NB4 (cell line): ENCODE measurements around the gene POPDC2.
A peak's percentile ranks its signal among the peaks of the same experiment; 100 is the strongest.
"Not testable (repeated sequence)": the region's sequence is repeated elsewhere in the genome, so short reads cannot be mapped to it uniquely, and the experiment has no call there.

Source experiments
- DNase-seq: peaks from one replicate; pipeline ENCODE4 v3.0.0; 2010; ENCODE audit warnings: low read depth
- H3K4me3 ChIP-seq: one replicate; pipeline ENCODE4 v1.5.1; 2011; ENCODE audit warnings: mild to moderate bottlenecking, low read depth, low read length, moderate library complexity
- MYC ChIP-seq: IDR thresholded peaks from 2 replicates; pipeline ENCODE4 v1.6.1; 2011; ENCODE audit warnings: low read depth, low read length
- POLR2A ChIP-seq: IDR thresholded peaks from 2 replicates; pipeline ENCODE4 v1.6.1; 2011; ENCODE audit warnings: mild to moderate bottlenecking; ENCODE audit not compliant: insufficient read length; ENCODE audit errors: extremely low read depth
- TF ChIP-seq, protein P1 (sequence below): IDR thresholded peaks from one replicate; pipeline ENCODE4 v1.5.1; 2012; ENCODE audit warnings: low read depth, low read length
- TF ChIP-seq, protein P2 (sequence below): IDR thresholded peaks from 2 replicates; pipeline ENCODE4 v1.6.1; 2011; ENCODE audit warnings: low read depth, low read length

Gene POPDC2

DNA sequence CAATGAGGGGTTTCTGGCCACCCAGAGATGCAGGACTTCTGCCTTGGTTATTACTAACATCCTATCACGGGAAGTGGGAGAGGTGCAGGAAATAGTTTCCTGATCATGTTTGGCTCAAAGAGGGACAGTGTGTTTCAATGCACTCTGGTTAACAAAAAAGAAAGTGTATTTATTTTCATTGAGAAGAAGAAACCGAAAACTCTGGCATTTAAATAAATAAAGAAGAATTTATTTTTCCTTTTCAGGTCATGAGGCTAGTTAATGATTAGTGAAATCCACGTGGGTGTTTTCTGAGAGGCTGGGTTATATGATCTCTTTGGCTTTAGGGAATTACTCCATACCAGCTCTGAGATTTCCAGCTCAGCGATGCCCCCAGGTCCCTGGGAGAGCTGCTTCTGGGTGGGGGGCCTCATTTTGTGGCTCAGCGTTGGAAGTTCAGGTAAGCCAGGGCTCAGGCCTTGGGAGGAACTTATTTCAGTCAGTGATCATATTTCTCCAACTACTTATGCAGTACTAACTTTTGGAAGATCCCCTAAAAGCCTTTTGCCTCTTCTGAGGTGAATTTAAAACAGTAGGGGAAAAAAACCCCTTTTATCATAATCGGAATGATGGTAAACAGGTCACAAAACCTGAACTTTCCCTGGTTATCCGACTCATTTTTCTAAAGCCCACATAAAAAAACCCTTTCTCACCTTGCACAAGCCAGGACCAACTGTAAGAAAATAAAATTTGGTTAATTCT lies 62.7 kb downstream of the POPDC2 start, which contains the start of gene PLA1A:
Gene PLA1A (plus strand): TSS at position 338 of the 741 bp plus-strand sequence. CDS start 29 bp downstream, at position 367.
- no peak within 1 kb of the TSS for H3K4me3 ChIP-seq
- TF ChIP-seq MYC (no peak), POLR2A (no peak)
- TF ChIP-seq, protein P1, sequence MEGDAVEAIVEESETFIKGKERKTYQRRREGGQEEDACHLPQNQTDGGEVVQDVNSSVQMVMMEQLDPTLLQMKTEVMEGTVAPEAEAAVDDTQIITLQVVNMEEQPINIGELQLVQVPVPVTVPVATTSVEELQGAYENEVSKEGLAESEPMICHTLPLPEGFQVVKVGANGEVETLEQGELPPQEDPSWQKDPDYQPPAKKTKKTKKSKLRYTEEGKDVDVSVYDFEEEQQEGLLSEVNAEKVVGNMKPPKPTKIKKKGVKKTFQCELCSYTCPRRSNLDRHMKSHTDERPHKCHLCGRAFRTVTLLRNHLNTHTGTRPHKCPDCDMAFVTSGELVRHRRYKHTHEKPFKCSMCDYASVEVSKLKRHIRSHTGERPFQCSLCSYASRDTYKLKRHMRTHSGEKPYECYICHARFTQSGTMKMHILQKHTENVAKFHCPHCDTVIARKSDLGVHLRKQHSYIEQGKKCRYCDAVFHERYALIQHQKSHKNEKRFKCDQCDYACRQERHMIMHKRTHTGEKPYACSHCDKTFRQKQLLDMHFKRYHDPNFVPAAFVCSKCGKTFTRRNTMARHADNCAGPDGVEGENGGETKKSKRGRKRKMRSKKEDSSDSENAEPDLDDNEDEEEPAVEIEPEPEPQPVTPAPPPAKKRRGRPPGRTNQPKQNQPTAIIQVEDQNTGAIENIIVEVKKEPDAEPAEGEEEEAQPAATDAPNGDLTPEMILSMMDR: no peak
- TF ChIP-seq, protein P2, sequence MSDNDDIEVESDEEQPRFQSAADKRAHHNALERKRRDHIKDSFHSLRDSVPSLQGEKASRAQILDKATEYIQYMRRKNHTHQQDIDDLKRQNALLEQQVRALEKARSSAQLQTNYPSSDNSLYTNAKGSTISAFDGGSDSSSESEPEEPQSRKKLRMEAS: no peak
- DNase-seq: no peak

DNA sequence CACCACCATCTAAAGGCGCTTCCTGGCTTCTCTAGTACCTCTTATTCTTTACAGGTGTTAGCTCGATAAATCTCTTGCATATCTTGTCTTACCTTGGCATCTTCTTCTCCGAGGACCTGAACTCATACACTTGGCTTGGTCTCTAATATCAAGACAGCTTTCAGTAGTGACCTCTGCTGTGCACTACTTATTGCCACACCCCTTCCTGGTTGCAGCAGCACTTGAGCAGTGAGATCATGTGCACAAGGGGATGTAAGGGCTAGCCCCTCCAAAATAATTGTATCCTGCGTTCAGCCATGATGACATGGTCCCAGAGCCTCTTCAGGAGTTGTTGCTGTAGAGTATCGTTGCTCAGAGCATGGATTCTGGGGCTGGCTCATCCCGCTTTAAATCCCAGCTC lies 64.0 kb downstream of the POPDC2 start:
- H3K4me3 ChIP-seq: no peak overlapping the region
- TF ChIP-seq MYC (no peak), POLR2A (no peak)
- TF ChIP-seq, protein P2: no peak
- TF ChIP-seq, protein P1: no peak
- DNase-seq: peak; percentile 11

DNA sequence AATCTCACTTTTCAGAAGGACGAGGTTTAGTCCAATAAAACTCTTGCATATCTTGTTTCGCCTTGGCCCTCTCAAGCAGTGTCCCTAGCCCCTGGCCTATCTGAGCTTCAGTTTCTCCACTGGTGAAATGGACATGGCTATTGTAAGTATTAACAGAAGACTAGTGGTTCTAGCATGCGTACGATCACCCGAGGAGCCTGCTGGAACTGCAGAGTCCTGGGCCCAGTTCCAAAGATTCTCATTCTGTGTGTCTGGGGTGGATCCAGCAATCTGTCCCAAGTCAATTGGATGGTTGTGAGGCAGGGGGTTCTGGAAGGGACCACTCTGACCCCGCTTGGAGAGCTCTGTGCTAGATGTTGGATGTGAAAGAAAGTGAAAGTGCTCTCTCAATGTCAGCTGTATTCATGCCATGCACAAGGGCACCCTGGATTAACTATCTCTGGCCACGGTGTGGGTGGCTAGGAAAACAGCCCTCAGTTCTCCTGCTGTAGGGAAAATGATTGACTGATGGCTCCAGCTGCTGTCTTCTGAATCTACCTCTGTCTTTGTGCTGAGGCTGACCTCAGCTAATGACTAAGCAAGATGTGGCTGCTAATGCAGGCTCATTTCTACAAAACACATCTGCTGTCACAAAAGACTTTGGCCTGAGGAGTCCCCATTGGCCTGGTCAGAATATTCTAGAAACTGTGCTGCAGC lies 64.6 kb downstream of the POPDC2 start:
- no peak overlapping the region for H3K4me3 ChIP-seq
- no peak for DNase-seq
- no peak for TF ChIP-seq MYC
- TF ChIP-seq, protein P2: no peak
- no peak for TF ChIP-seq POLR2A
- TF ChIP-seq, protein P1: no peak

DNA sequence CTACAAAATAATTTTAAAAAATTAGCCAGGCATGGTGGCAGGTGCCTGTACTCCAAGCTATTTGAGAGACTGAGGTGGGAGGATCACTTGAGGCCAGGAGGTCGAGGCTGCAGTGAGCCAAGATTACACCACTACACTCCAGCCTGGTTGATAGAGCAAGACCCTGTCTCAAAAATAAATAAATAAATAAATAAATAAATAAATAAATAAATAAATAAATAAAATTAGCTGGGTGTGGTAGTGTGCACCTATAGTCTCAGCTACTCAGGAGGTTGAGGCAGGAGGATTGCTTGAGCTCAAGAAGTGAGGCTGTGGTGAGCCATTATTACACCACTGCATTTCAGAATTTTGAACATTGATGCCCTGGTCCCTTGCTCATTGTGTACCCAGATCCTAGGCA lies 65.5 kb downstream of the POPDC2 start:
- not testable (repeated sequence) for H3K4me3 ChIP-seq, DNase-seq

DNA sequence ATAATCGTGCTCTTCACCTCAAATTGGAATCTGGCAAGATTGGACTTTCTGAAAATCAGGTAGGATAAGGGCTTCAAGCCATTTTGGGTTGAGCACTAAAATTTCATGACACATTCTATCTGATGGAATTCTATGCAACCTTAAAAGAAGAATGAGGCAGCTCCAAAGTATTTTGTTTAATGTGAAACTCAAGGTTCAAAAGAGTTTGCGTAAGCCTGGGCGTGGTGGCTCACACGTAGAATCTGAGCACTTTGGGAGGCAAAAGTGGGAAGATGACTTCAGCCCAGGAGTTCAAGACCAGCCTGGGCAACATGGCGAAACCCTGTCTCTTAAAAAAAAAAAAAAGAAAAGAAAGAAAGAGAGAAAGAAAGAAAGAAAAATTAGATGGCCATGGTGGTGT lies 66.3 kb downstream of the POPDC2 start:
- TF ChIP-seq MYC (no peak), POLR2A (no peak)
- TF ChIP-seq, protein P1: no peak
- TF ChIP-seq, protein P2: no peak
- H3K4me3 ChIP-seq: no peak overlapping the region
- DNase-seq: no peak

DNA sequence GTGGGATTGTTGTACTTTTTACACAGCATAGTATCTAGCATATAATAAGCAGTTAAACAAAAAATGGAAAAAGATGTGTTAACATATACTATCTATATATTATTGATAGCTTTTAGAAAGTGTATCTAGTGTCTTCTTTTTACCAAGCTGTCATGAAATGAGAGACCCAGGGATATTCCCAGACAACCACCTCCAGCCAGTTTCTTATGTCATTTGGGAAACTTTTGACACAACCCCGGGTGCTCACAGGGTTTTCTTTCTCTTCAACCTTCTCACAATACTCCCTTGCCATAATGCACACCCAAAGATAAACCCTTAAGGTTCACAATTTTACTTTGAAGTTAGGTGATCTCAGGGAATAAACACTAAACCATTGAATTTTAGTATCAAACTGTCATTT lies 67.5 kb downstream of the POPDC2 start:
- H3K4me3 ChIP-seq: no peak overlapping the region
- TF ChIP-seq, protein P1: no peak
- TF ChIP-seq MYC: no peak
- TF ChIP-seq, protein P2: no peak
- TF ChIP-seq POLR2A: no peak
- no peak for DNase-seq
